GM23338 (cell line): ENCODE measurements around the gene PEAK3. TPM values are rescaled to one million over a fixed set of nuclear protein-coding genes. Genes with fewer than 3 reads are reported as not detected.
A peak's percentile ranks its signal among the peaks of the same experiment; 100 is the strongest.

Source experiments
- ATAC-seq: fragments of 200-7000 bp; cut with Tn5 transposase; 3 replicates; pipeline ENCODE4 v1.9.1; 2020
- DNase-seq: peaks from one replicate; pipeline ENCODE4 v3.0.0-alpha.2; 2015; ENCODE audit warnings: low spot score
- H2AFZ ChIP-seq: fragments of 200-600 bp; sonication (generic); 2 replicates; pipeline ENCODE4 v1.8.0; 2016; ENCODE audit warnings: antibody characterized with exemption, mild to moderate bottlenecking, moderate library complexity
- H3F3A ChIP-seq: fragments of 200-600 bp; sonication (generic); replicated peaks from 2 replicates; pipeline ENCODE4 v1.8.0; 2017; ENCODE audit warnings: antibody characterized with exemption, mixed run types, low read depth
- H3K27ac ChIP-seq: fragments of 200-600 bp; sonication (generic); 2 replicates; pipeline ENCODE4 v1.6.1; 2016; ENCODE audit warnings: low read depth
- H3K27me3 ChIP-seq: fragments of 200-600 bp; sonication (generic); 2 replicates; pipeline ENCODE4 v1.8.0; 2016; ENCODE audit warnings: mild to moderate bottlenecking, mixed run types, moderate library complexity; ENCODE audit not compliant: insufficient read depth
- H3K36me3 ChIP-seq: fragments of 200-600 bp; sonication (generic); 2 replicates; pipeline ENCODE4 v1.8.0; 2016; ENCODE audit warnings: mild to moderate bottlenecking; ENCODE audit not compliant: insufficient read depth
- H3K4me1 ChIP-seq: fragments of 200-600 bp; sonication (generic); 2 replicates; pipeline ENCODE4 v1.8.0; 2016; ENCODE audit warnings: mild to moderate bottlenecking, moderate library complexity; ENCODE audit not compliant: insufficient read depth
- H3K4me2 ChIP-seq: fragments of 200-600 bp; sonication (generic); 2 replicates; pipeline ENCODE4 v1.7.1; 2017; ENCODE audit warnings: mixed run types
- H3K4me3 ChIP-seq: fragments of 200-600 bp; sonication (generic); 2 replicates; pipeline ENCODE4 v1.6.1; 2016; ENCODE audit warnings: mixed run types
- H3K79me2 ChIP-seq: fragments of 200-600 bp; sonication (generic); replicated peaks from 2 replicates; pipeline ENCODE4 v1.8.0; 2017; ENCODE audit warnings: mild to moderate bottlenecking; ENCODE audit not compliant: insufficient read depth
- H3K9me2 ChIP-seq: fragments of 200-600 bp; sonication (generic); 2 replicates; pipeline ENCODE4 v1.8.0; 2017; ENCODE audit not compliant: insufficient read depth
- H4K20me1 ChIP-seq: fragments of 200-600 bp; sonication (generic); replicated peaks from 2 replicates; pipeline ENCODE4 v1.8.0; 2017; ENCODE audit warnings: mild to moderate bottlenecking; ENCODE audit not compliant: insufficient read depth
- H3K27ac Mint-ChIP-seq: 2 replicates; pipeline ENCODE4 v1.8.0; 2020; ENCODE audit warnings: inconsistent platforms, mild to moderate bottlenecking, moderate library complexity, mixed read lengths
- H3K27me3 Mint-ChIP-seq: 3 replicates; pipeline ENCODE4 v1.8.0; 2022; ENCODE audit warnings: low read depth, mild to moderate bottlenecking, moderate library complexity, mixed read lengths, inconsistent platforms; ENCODE audit not compliant: insufficient read depth, poor library complexity
- H3K36me3 Mint-ChIP-seq: 3 replicates; pipeline ENCODE4 v1.8.0; 2021; ENCODE audit warnings: low read depth, mild to moderate bottlenecking, inconsistent platforms, moderate library complexity, mixed read lengths
- H3K4me1 Mint-ChIP-seq: 3 replicates; pipeline ENCODE4 v1.8.0; 2020; ENCODE audit warnings: mild to moderate bottlenecking, inconsistent platforms, mixed read lengths
- H3K4me3 Mint-ChIP-seq: 3 replicates; pipeline ENCODE4 v1.8.0; 2021; ENCODE audit warnings: moderate library complexity, mild to moderate bottlenecking, inconsistent platforms, mixed read lengths
- H3K9me3 Mint-ChIP-seq: 3 replicates; pipeline ENCODE4 v1.8.0; 2020; ENCODE audit warnings: moderate library complexity, mild to moderate bottlenecking, inconsistent platforms, mixed read lengths
- CREB1 ChIP-seq: fragments of 250-450 bp; sonication (Bioruptor Pico); IDR thresholded peaks from 2 replicates; pipeline ENCODE4 v1.5.0; 2020; ENCODE audit warnings: low read depth, mild to moderate bottlenecking, moderate library complexity
- EZH2 ChIP-seq: fragments of 200-600 bp; sonication (generic); IDR thresholded peaks from one replicate; pipeline ENCODE4 v1.8.0; 2017; ENCODE audit warnings: antibody characterized with exemption, mild to moderate bottlenecking, low read depth; ENCODE audit not compliant: unreplicated experiment
- EZH2phosphoT487 ChIP-seq: fragments of 200-600 bp; sonication (generic); IDR thresholded peaks from one replicate; pipeline ENCODE4 v1.8.1; 2018; ENCODE audit warnings: antibody characterized with exemption; ENCODE audit not compliant: unreplicated experiment
- JUNB ChIP-seq: IDR thresholded peaks from one replicate; pipeline ENCODE4 v1.6.1; 2016; ENCODE audit warnings: antibody characterized with exemption; ENCODE audit not compliant: unreplicated experiment
- NANOG ChIP-seq: IDR thresholded peaks from 2 replicates; pipeline ENCODE4 v1.6.1; 2016; ENCODE audit warnings: antibody characterized with exemption, borderline replicate concordance
- POLR2AphosphoS5 ChIP-seq: IDR thresholded peaks from 2 replicates; pipeline ENCODE4 v1.6.1; 2016; ENCODE audit warnings: antibody characterized with exemption, low read depth
- REST ChIP-seq: IDR thresholded peaks from one replicate; pipeline ENCODE4 v1.6.1; 2018; ENCODE audit warnings: antibody characterized with exemption; ENCODE audit not compliant: unreplicated experiment
- ZNF114 ChIP-seq: fragments of 250-450 bp; sonication (Bioruptor Pico); IDR thresholded peaks from 2 replicates; pipeline ENCODE4 v1.5.0; 2020; ENCODE audit warnings: mild to moderate bottlenecking, moderate library complexity
- ZNF331 ChIP-seq: fragments of 250-450 bp; sonication (Bioruptor Pico); IDR thresholded peaks from 2 replicates; pipeline ENCODE4 v1.5.0; 2020; ENCODE audit warnings: low read depth, mild to moderate bottlenecking, moderate library complexity
- polyA plus RNA-seq: library from polyadenylated mRNA; unstranded; fragments of >200 nt; fragmentation: Nextera tagmentation; extraction: Ambion mirVana; gene quantifications from 2 replicates; pipeline ENCODE4 v1.2.1, GENCODE V29; 2016
- total RNA-seq: library from RNA; depleted of rRNA; stranded (reverse); fragments of >200 nt; shearing (Covaris generic); gene quantifications from 2 replicates; pipeline ENCODE4 v1.2.3, GENCODE V29; 2014
- TF ChIP-seq, protein P1 (sequence below), 2 experiments: fragments of 200-600 bp in 1 of 2; sonication (generic) in 1 of 2; conservative IDR thresholded peaks; 2 replicates each; pipeline versions ENCODE4 v1.5.1 to v1.6.1; 2016 to 2017; ENCODE audit warnings: antibody characterized with exemption in 2 of 2, low read depth in 2 of 2, mild to moderate bottlenecking in 2 of 2, moderate library complexity in 1 of 2
- TF ChIP-seq, protein P2 (sequence below): IDR thresholded peaks from 2 replicates; pipeline ENCODE4 v1.6.1; 2016; ENCODE audit warnings: antibody characterized with exemption

The PEAK3 gene
- total and polyA plus RNA-seq, 2 experiments from 2014 or later, result not detected

DNA sequence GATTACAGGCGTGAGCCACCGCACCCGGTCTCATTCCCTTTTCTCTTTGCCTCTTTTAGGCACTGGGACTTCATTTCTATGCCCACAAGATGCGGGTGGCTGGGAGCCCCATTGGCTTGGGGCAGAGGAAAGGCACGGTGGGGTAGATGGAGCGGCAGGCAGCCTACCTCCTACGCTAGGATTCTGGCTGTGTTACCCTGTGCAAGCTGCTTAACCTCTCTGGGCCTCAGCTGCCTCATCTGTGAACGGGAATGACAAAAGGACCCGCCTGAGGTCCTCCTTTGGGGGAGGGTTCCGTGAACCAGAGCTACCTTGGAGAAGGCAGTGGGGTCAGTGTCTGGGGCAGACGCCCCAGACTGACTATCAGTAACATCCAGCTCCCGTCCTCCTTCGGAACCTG lies 35.3 kb upstream of the PEAK3 start (continued):
- TF ChIP-seq NANOG (no peak), ZNF331 (CRISPR knock-in tag) (no peak), EZH2phosphoT487 (no peak), REST (no peak)

DNA sequence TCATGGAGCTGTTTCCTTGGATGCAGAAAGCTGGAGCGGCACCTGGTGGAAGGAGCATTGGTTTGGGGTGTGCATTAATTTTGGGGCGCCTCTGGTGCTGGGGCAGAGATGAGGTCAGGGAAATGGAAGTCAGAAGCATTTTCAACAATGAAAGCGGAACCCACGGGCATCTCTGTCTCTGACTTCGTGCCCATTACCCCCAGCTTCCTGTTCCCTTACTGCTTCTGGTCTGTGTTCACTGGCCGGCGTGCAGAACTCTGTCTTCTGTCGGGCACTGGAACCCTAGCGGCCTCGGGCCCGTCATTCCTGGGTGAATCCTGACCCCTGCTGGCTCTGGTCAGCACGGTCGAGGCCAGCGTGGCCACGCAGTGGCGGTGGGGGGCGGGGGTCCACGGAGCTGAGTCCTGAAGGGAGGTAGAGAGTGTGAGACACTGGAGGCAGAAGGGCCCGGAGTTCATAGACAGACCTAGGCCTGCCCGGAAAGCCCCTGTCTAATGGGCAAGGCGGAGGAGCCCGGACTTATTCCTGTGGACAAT lies 33.9 kb upstream of the PEAK3 start:
- H3K27ac ChIP-seq, result no peak overlapping the region
- H3K27me3 ChIP-seq, result no peaks in the 10 kb centered on the region
- H3K9me2 ChIP-seq, result no peaks in the 10 kb centered on the region
- H3K27ac Mint-ChIP-seq, result no peak overlapping the region
- H2AFZ ChIP-seq, result no peak overlapping the region
- H3K79me2 ChIP-seq, result no peaks in the 10 kb centered on the region
- ATAC-seq (peak; percentile 82), DNase-seq (peak; percentile 86)
- no peaks in the 10 kb centered on the region for H3K36me3 Mint-ChIP-seq
- H3K36me3 ChIP-seq, result no peaks in the 10 kb centered on the region
- TF ChIP-seq, protein P1, sequence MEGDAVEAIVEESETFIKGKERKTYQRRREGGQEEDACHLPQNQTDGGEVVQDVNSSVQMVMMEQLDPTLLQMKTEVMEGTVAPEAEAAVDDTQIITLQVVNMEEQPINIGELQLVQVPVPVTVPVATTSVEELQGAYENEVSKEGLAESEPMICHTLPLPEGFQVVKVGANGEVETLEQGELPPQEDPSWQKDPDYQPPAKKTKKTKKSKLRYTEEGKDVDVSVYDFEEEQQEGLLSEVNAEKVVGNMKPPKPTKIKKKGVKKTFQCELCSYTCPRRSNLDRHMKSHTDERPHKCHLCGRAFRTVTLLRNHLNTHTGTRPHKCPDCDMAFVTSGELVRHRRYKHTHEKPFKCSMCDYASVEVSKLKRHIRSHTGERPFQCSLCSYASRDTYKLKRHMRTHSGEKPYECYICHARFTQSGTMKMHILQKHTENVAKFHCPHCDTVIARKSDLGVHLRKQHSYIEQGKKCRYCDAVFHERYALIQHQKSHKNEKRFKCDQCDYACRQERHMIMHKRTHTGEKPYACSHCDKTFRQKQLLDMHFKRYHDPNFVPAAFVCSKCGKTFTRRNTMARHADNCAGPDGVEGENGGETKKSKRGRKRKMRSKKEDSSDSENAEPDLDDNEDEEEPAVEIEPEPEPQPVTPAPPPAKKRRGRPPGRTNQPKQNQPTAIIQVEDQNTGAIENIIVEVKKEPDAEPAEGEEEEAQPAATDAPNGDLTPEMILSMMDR (conservative IDR thresholded peaks at IDR 0.05; ENCODE audit: low read depth in 2 of 2), result peak; percentile 81 to 94
- TF ChIP-seq EZH2phosphoT487, result no peak
- H3K4me3 ChIP-seq, result no peak overlapping the region
- peaks cover 6% of the 10 kb centered on the region; the same call in 1 of the 3 replicates for H3K9me3 Mint-ChIP-seq
- H3K4me3 Mint-ChIP-seq, result no peak overlapping the region
- peaks cover 7% of the 10 kb centered on the region for H3K27me3 Mint-ChIP-seq
- no peak overlapping the region; the same call in 1 of the 2 replicates for H3K4me2 ChIP-seq
- no peaks in the 10 kb centered on the region; the same call in 2 of the 3 replicates for H3K4me1 Mint-ChIP-seq
- no peaks in the 10 kb centered on the region for H3K4me1 ChIP-seq
- H3F3A ChIP-seq, result no peaks in the 10 kb centered on the region
- no peaks in the 10 kb centered on the region for H4K20me1 ChIP-seq

DNA sequence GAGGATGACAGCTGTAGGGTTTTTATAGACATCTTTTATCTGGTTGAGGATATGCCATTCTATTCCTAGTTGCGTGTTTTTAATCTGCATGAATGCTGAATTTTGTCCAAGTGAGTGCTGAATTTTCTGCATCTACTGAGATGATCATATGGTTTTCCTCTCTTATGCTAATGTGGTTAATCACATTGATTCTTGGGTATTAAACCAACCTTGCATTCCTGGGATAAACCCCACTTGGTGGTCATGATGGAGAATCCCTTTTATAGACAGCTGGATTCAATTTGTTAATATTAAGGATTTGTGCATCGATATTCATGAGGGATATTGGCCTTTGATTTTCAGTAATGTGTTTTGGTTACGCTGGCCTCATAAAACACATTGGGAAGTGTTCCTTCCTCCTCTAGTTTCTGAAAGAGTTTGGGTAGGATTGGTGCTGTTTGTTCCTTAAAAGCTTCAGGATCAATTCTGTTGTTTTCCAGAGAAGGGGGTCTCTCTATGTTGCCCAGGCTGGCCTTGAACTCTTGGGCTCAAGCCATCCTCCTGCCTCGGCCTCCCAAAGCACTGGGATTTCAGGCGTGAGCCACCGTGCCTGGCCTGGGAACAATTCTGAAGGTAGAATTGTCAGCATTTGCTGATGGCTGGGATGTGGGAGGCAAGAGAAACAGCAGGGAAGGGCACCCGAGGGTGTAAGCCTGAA lies 33.3 kb upstream of the PEAK3 start:
- H2AFZ ChIP-seq, result no peak overlapping the region
- ATAC-seq, result no peak
- H3K27me3 Mint-ChIP-seq, result peaks cover 9% of the 10 kb centered on the region

More for the DNA sequence above, 33.3 kb upstream of the PEAK3 start:
- Histone ChIP-seq H3K4me2 (no peak overlapping the region), H3K27ac (no peak overlapping the region), H3K4me1 (no peaks in the 10 kb centered on the region), H3F3A (no peaks in the 10 kb centered on the region), H4K20me1 (no peaks in the 10 kb centered on the region), H3K4me3 (no peak overlapping the region), H3K36me3 (no peaks in the 10 kb centered on the region), H3K79me2 (no peaks in the 10 kb centered on the region), H3K9me2 (no peaks in the 10 kb centered on the region), H3K27me3 (no peaks in the 10 kb centered on the region)
- no peak for DNase-seq
- H3K36me3 Mint-ChIP-seq, result no peaks in the 10 kb centered on the region
- H3K4me3 Mint-ChIP-seq, result no peak overlapping the region
- H3K4me1 Mint-ChIP-seq, result no peaks in the 10 kb centered on the region; the same call in 2 of the 3 replicates
- H3K27ac Mint-ChIP-seq, result no peak overlapping the region
- peaks cover 6% of the 10 kb centered on the region; the same call in 1 of the 3 replicates for H3K9me3 Mint-ChIP-seq
- no peak for TF ChIP-seq CREB1
- TF ChIP-seq ZNF331 (CRISPR knock-in tag), result no peak
- TF ChIP-seq EZH2, result no peak
- TF ChIP-seq POLR2AphosphoS5, result no peak
- TF ChIP-seq NANOG, result no peak
- no peak for TF ChIP-seq REST
- TF ChIP-seq, protein P2, sequence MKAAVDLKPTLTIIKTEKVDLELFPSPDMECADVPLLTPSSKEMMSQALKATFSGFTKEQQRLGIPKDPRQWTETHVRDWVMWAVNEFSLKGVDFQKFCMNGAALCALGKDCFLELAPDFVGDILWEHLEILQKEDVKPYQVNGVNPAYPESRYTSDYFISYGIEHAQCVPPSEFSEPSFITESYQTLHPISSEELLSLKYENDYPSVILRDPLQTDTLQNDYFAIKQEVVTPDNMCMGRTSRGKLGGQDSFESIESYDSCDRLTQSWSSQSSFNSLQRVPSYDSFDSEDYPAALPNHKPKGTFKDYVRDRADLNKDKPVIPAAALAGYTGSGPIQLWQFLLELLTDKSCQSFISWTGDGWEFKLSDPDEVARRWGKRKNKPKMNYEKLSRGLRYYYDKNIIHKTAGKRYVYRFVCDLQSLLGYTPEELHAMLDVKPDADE, result no peak
- TF ChIP-seq JUNB, result no peak
- TF ChIP-seq ZNF114 (CRISPR knock-in tag), result no peak
- no peak for TF ChIP-seq EZH2phosphoT487
